Measurements from ENCODE around the gene TUBB4A.

DNA sequence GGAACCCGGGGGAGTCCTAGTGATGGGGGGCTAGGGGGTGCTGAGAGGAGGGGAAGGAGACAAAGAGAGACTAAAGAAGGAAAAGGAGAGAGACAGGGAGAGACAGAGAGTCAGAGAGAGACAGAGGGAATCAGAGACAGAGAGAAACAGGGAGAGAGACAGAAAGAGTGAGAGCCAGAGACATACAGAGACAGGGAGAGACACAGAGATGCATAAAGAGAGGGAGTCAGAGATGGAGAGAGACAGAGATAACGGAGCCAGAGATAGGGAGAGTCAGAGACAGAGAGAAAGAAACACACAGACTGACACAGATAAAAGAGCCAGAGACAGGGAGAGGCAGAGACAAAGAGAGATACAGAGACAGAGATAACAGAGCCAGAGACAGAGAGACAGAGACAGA is 27.2 kb upstream of the TUBB4A start:
- TF ChIP-seq CTCF (conservative IDR thresholded peaks at IDR 0.05 in 1 of 2, IDR thresholded peaks at IDR 0.05 in 1 of 2; ENCODE audit: low read depth in 1 of 2, low read length in 2 of 2) (no peak), EZH2 (IDR thresholded peaks at IDR 0.05; ENCODE audit: low read length, missing control alignments) (no peak)

Measured in fibroblast of lung (primary cell).